ENCODE data around the gene GOSR2.
A peak's percentile ranks its signal among the peaks of the same experiment; 100 is the strongest.
"Not testable (repeated sequence)": the region's sequence is repeated elsewhere in the genome, so short reads cannot be mapped to it uniquely, and the experiment has no call there.

GOSR2 gene

GRCh38 chr17:46894476-46895151, 28.3 kb upstream of the GOSR2 start:
- DNase-seq: no peak

- no peak for DNase-seq
Observed at GRCh38 chr17:46895171-46895570, 27.8 kb upstream of the GOSR2 start.

- no peak for DNase-seq
Observed at GRCh38 chr17:46896991-46897390, 26.0 kb upstream of the GOSR2 start.

- DNase-seq: no peak
Observed at GRCh38 chr17:46898364-46898763, 24.6 kb upstream of the GOSR2 start.

- no peak for DNase-seq
Observed at GRCh38 chr17:46898860-46899259, 24.1 kb upstream of the GOSR2 start.

- no peak for DNase-seq
Observed at GRCh38 chr17:46901291-46901690, 21.7 kb upstream of the GOSR2 start.

GRCh38 chr17:46903762-46904672, 18.9 kb upstream of the GOSR2 start:
- no peak for DNase-seq

- no peak for DNase-seq
Observed at GRCh38 chr17:46908068-46908737, 14.8 kb upstream of the GOSR2 start.

- peak; percentile 68 for DNase-seq
Observed at GRCh38 chr17:46910179-46910927, 12.6 kb upstream of the GOSR2 start.

GRCh38 chr17:46911311-46911710, 11.6 kb upstream of the GOSR2 start:
- no peak for DNase-seq

GRCh38 chr17:46915596-46915995, 7.4 kb upstream of the GOSR2 start:
- no peak for DNase-seq

GRCh38 chr17:46916211-46916610, 6.7 kb upstream of the GOSR2 start:
- no peak for DNase-seq

- DNase-seq: no peak
Observed at GRCh38 chr17:46916623-46917022, 6.3 kb upstream of the GOSR2 start.

- DNase-seq: no peak
Observed at GRCh38 chr17:46917041-46917440, 5.9 kb upstream of the GOSR2 start.

GRCh38 chr17:46917516-46917915, 5.4 kb upstream of the GOSR2 start:
- DNase-seq: no peak

- not testable (repeated sequence) for DNase-seq
Observed at GRCh38 chr17:46921962-46922361, 998 bp upstream of the GOSR2 start.

GRCh38 chr17:46922487-46922803, 515 bp upstream of the GOSR2 start:
- DNase-seq: no peak

GRCh38 chr17:46925185-46925868, 2.4 kb downstream of the GOSR2 start:
- no peak for DNase-seq

- no peak for DNase-seq
Observed at GRCh38 chr17:46928467-46929261, 5.7 kb downstream of the GOSR2 start.

GRCh38 chr17:46929413-46929812, 6.5 kb downstream of the GOSR2 start:
- no peak for DNase-seq

- DNase-seq: no peak
Observed at GRCh38 chr17:46930051-46930450, 7.1 kb downstream of the GOSR2 start.

- no peak for DNase-seq
Observed at GRCh38 chr17:46931596-46931995, 8.6 kb downstream of the GOSR2 start.
